GM18511 (cell line): ENCODE measurements around the gene TBCA.
"Not testable (repeated sequence)": the region's sequence is repeated elsewhere in the genome, so short reads cannot be mapped to it uniquely, and the experiment has no call there.

Experiments used
- ATAC-seq: cut with Tn5 transposase; IDR thresholded peaks from one replicate; pipeline ENCODE4 v1.9.1; 2021; ENCODE audit warnings: mild to moderate bottlenecking, moderate library complexity; ENCODE audit not compliant: unreplicated experiment

The TBCA gene

GRCh38 chr5:77709993-77710685 lies 66.0 kb downstream of the TBCA start:
- no peak for ATAC-seq

- no peak for ATAC-seq
Observed at GRCh38 chr5:77709340-77709739, 66.8 kb downstream of the TBCA start.

GRCh38 chr5:77707791-77708190 lies 68.3 kb downstream of the TBCA start:
- no peak for ATAC-seq

GRCh38 chr5:77699569-77699968 lies 76.6 kb downstream of the TBCA start:
- not testable (repeated sequence) for ATAC-seq

- no peak for ATAC-seq
Observed at GRCh38 chr5:77698920-77699319, 77.2 kb downstream of the TBCA start.

- ATAC-seq = no peak
Observed at GRCh38 chr5:77697692-77698091, 78.4 kb downstream of the TBCA start.

- ATAC-seq = no peak
Observed at GRCh38 chr5:77696120-77696519, 80.0 kb downstream of the TBCA start.

- ATAC-seq = no peak
Observed at GRCh38 chr5:77693913-77694312, 82.2 kb downstream of the TBCA start.

GRCh38 chr5:77683171-77683732 lies 92.9 kb downstream of the TBCA start:
- no peak for ATAC-seq

GRCh38 chr5:77670526-77670925 lies 105.6 kb downstream of the TBCA start:
- no peak for ATAC-seq

- no peak for ATAC-seq
Observed at GRCh38 chr5:77669677-77670076, 106.5 kb downstream of the TBCA start.

GRCh38 chr5:77663090-77663863 lies 112.9 kb downstream of the TBCA start:
- ATAC-seq = no peak

- no peak for ATAC-seq
Observed at GRCh38 chr5:77662635-77663034, 113.5 kb downstream of the TBCA start.

- no peak for ATAC-seq
Observed at GRCh38 chr5:77658662-77659061, 117.5 kb downstream of the TBCA start.

- no peak for ATAC-seq
Observed at GRCh38 chr5:77651343-77651742, 124.8 kb downstream of the TBCA start.

- no peak for ATAC-seq
Observed at GRCh38 chr5:77650686-77651085, 125.5 kb downstream of the TBCA start.

GRCh38 chr5:77649776-77650175 lies 126.4 kb downstream of the TBCA start:
- ATAC-seq = no peak

- ATAC-seq = no peak
Observed at GRCh38 chr5:77645995-77646639, 130.0 kb downstream of the TBCA start.

GRCh38 chr5:77645158-77645994 lies 130.8 kb downstream of the TBCA start:
- ATAC-seq = no peak

- no peak for ATAC-seq
Observed at GRCh38 chr5:77644371-77645157, 131.6 kb downstream of the TBCA start.
